Measurements from ENCODE around the gene PRPH.
"Not testable (repeated sequence)": the region's sequence is repeated elsewhere in the genome, so short reads cannot be mapped to it uniquely, and the experiment has no call there.

Gene PRPH

DNA sequence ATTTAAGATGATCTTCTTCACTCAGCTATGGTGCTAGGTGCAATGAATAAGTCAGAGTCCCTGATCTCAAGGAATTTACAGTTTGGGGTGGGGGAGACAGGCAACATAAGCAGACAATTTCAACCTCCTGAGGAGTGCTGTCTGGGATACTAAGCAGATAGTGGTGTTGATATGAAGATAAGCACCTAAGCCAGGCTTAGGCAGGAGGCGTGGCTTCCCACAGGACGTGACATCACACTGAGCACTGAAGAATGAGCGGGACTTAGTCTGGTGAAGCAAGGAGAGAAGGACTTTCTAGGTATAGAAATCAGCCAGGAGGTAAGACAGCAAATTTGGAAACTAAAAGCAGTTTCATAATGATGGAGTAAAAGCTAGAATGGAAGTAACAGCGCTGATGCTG, 6.8 kb downstream of the PRPH start:
- no peak for DNase-seq

DNA sequence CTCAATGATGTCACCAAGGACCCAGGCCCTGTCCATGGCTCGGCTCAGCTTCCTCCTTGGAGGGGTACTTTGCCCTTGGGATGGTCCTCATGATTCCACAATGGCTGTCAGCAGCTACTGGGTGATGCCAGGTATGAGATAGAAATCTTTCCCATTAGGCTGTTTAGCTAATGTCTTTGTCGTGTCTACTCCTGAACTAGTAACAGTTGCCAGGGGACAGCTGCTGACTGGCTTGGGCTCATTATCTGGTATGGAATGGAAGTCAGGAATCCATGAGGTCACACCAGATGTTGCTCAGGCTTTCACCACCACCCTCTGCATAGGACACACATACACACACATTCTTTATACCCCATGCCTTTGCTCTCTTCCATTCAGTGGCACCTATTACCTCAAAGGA, 9.2 kb downstream of the PRPH start:
- no peak for DNase-seq

DNA sequence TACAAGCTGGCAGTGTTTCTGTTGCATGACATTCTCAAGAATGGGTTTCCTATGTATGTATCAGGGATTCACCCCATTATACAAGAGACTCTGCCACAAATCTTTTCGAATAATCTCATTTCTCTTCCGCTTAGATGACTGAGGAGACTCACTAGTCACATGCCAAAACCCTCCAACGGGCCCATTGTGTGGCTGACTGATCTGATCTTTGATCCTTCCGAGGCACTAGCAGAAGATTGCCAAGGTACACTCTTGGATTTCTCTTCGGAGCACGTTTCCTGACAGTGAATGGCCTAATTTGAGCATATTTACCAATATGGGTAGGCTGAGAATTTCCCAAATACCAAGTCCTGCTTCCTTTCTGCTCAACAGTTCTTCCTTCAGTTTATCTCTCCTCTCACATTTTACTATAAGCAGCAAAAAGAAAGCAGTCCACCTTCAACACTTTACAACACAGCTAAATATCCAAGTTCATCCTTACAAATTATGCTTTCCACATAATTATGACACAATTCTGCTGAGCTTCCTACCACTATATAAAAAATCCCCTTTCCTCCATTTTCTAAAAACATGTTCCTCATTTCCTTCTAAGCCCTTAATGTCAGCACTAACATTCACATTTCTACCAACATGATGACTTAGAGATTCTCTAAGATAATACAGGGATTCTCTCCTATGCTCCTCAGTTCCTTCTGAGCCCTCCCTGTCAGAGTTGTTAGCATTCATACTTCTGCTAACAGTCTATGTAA, 11.0 kb downstream of the PRPH start:
- DNase-seq: peak; percentile 18 to 33

DNA sequence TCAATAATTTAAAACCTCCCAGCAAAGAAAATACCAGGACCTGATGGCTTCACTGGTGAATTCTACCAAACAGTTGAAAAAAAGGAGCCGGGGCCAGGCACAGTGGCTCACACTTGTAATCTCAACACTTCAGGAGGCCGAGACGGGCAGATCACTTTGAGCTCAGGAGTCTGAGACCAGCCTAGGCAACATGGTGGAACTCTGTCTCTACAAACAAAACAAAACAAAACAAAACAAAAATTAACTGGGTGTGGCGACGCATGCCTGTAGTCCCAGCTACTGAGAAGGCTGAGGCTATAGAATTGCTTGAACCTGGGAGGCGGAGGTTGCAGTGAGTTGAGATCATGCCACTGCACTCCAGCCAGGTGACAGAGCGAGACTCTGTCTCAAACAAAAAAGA, 14.4 kb downstream of the PRPH start:
- no peak for DNase-seq

DNA sequence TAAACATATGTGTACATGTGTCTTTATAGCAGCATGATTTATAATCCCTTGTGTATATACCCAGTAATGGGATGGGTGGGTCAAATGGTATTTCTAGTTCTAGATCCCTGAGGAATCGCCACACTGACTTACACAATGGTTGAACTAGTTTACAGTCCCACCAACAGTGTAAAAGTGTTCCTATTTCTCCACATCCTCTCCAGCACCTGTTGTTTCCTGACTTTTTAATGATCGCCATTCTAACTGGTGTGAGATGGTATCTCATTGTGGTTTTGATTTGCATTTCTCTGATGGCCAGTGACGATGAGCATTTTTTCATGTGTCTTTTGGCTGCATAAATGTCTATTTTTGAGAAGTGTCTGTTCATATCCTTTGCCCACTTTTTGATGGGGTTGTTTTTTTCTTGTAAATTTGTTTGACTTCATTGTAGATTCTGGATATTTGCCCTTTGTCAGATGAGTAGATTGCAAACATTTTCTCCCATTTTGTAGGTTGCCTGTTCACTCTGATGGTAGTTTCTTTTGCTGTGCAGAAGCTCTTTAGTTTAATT, 15.6 kb downstream of the PRPH start:
- not testable (repeated sequence) for DNase-seq

DNA sequence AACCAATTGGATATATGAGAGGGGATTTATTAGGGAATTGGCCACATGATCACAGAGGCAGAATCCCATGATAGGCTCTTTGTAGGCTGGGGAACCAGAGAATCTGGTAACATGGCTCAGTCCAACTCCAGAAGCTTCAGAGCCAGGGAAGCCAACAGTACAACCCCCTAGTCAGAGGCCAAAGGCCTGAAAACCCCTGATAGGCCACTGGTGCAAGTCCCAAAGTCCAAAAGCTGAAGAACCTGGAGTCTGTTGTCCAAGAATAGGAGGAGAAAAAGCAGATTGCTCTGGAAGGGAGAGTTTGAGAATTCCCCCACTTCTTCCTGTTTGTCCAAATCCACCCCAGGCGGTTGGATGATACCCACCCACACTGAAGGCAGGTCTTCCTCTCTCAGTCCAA, 19.9 kb downstream of the PRPH start:
- DNase-seq: no peak

DNA sequence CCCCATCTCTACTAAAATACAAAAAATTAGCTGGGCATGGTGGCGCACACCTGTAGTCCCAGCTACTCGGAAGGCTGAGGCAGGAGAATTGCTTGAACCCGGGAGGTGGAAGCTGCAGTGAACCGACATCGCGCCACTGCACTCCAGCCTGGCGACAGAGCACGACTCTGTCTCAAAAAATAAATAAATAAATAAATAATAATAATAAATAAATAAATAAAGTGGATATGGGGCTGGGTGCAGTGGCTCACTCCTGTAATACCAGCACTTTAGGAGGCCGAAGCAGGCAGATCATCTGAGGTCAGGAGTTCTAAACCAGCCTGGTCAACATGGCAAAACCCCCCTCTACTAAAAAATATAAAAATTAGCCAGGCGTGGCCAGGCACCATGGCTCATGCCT, 22.2 kb downstream of the PRPH start:
- not testable (repeated sequence) for DNase-seq

DNA sequence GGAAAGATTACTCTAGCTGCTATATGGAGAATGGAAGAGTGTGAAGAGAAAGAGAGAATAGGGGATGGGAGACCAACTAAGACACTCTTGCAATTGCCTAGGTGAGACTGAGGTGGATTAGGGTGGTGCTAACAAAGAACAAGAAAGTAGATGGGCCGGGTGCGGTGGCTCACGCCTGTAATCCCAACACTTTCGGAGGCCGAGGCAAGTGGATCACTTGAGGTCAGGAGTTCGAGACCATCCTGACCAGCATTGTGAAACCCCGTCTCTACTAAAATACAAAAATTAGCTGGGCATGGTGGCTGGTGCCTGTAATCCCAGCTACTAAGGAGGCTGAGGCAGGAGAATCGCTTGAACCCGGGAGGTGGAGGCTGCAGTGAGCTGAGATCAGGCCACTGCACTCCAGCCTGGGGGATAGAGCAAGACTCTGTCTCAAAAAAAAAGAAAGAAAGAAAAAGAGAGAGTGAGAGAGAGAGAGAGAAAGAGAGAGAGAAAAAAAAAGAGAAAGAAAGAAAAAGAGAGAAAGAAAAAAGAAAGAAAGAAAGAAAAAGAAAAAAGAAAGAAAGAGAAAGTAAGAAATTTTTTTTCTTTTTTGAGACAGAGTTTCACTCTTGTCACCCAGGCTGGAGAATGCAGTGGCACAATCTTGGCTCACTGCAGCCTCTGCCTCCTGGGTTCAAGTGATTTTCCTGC, 25.6 kb downstream of the PRPH start:
- not testable (repeated sequence) for DNase-seq

DNA sequence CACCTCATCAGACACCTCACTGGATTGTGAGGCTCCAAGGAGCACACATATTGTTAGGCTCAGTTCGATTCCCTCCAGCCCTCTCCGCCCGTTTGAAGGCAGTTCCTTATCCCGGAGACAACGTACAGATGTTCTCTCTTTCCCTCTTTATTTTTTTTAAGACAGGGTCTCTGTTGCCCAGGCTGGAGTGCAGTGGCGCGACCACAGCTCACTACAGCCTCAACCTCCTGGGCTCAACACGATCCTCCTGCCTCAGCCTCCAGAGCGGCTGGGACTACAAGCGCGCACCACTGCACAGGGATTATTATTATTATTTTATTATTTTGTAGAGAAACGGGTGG, 27.4 kb downstream of the PRPH start:
- peak in 1 of 2 experiments; percentile 33 for DNase-seq

DNA sequence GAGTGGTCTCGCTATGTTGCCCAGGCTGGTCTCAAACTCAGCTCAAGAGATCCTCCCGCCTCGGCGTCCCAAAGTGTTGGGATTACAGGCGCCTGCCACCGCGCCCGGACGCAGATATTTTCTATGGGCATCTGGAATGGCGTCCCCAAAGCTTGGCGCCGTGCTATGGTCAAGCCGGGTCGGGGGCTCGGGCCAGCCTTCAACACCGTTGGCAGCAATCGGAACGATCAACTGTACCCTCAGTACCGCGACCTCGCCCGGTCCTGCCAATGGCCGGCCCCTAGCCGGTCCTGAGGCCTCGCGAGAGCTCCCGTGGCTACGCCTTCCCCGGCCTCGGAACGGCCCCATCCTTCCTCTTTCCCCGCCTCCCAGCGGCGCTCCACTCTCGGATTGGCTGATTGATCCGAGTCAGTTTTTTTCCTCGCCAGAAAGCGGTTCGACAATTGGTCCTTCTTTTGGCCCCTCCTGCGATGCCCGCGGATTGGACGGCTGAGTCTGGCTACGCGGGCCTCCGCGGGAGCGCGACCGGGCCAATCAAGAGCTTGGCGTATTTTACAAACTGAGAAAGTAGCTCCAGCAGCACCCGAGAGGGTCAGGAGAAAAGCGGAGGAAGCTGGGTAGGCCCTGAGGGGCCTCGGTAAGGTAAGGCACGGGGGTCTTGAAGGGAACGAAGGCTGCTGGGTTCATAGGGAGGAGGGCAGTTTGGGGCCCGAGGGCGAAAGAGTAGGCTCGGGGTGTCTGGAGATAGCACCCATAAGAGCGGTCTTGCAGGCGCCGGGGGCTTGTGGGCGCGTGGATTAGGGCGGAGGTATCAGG, 28.0 kb downstream of the PRPH start, which contains the start of gene TROAP:
Gene TROAP (plus strand): TSS at position 548 of the 816 bp plus-strand sequence. CDS start 354 bp downstream, outside the sequence.
- DNase-seq: peak; percentile 97 to 98

DNA sequence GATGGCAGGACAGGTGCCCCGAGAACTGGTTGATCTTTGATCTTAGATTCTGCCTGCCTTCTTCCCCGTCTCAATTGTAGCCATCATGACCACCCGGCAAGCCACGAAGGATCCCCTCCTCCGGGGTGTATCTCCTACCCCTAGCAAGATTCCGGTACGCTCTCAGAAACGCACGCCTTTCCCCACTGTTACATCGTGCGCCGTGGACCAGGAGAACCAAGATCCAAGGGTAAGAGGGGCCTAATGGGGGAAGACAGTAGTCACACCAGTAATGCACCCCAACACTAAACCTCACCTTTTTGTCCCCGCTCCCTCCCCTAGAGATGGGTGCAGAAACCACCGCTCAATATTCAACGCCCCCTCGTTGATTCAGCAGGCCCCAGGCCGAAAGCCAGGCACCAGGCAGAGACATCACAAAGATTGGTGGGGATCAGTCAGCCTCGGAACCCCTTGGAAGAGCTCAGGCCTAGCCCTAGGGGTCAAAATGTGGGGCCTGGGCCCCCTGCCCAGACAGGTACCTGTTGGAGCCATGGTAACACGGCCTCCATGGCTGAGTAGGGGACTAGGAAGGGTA, 28.7 kb downstream of the PRPH start:
- DNase-seq: no peak

DNA sequence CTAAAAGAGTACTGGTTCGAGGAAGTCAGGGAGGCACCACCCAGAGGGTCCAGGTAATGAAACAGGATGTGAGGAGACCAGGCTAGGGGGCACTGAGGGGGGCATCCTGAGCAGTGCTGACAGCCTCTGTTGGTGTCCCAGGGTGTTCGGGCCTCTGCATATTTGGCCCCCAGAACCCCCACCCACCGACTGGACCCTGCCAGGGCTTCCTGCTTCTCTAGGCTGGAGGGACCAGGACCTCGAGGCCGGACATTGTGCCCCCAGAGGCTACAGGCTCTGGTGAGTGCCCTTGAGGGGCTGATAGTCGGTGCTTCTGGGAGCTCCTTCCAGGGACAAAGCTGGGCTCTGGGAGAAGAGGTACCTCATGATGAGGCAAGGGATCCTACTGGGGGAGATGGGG, 30.7 kb downstream of the PRPH start:
- DNase-seq: no peak

DNA sequence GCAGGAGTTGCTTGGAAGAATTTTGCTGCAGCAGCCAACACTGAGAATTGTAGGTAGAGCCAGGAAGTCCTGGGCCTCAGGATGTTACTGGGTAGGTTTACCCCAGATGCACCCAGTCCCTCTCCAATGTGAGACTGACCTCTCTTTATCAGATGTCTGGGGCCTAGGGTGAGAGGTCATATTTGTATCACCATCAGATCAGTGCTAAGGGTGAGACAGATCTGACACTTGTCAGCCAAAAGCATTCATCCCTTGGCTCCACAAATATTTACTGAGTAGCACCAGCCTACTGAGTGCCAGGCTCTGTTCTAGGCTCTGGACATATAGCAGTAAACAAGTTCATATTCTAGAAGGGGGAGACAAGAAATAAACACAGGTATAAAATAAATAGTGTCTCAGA, 32.4 kb downstream of the PRPH start:
- no peak for DNase-seq

DNA sequence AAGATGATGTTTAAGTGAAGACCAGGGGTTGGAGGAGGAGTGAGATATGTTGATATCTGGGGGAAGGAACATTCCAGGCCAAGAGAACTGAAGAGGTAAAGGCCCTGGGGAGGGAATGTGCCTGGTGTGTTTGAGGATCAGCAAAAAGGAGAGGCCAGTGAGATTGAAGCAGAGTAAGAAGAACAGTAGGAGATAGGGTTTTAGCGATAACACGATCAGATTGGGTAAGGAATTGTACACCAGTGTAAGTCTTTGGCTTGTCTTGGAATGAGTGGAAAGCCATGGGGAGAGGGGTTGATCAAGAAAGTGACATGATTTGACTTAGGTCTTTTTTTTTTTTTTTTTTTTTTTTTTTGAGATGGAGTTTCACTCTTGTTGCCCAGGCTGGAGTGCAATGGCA, 32.9 kb downstream of the PRPH start:
- no peak for DNase-seq

DNA sequence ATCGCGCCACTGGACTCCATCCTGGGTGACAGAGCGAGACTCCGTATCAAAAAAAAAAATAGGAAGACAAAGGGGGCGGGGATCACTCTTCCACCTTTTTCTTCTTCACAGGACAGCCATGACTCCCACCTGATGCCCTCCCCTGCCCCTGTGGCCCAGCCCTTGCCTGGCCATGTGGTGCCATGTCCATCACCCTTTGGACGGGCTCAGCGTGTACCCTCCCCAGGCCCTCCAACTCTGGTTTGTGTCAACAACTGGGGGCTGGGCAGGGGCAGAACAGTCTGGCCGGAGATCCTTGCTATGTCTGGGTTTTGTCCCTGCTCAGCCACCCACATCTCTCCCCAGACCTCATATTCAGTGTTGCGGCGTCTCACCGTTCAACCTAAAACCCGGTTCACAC, 33.9 kb downstream of the PRPH start:
- no peak for DNase-seq

DNA sequence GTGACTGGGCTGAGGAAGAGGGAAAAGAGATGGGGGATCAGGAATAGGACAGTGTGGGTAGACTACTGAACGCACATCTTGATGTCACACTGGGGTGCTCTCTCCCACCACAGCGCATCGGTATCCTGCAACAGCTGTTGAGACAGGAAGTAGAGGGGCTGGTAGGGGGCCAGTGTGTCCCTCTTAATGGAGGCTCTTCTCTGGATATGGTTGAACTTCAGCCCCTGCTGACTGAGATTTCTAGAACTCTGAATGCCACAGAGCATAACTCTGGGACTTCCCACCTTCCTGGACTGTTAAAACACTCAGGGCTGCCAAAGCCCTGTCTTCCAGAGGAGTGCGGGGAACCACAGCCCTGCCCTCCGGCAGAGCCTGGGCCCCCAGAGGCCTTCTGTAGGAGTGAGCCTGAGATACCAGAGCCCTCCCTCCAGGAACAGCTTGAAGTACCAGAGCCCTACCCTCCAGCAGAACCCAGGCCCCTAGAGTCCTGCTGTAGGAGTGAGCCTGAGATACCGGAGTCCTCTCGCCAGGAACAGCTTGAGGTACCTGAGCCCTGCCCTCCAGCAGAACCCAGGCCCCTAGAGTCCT, 35.2 kb downstream of the PRPH start:
- DNase-seq: no peak

DNA sequence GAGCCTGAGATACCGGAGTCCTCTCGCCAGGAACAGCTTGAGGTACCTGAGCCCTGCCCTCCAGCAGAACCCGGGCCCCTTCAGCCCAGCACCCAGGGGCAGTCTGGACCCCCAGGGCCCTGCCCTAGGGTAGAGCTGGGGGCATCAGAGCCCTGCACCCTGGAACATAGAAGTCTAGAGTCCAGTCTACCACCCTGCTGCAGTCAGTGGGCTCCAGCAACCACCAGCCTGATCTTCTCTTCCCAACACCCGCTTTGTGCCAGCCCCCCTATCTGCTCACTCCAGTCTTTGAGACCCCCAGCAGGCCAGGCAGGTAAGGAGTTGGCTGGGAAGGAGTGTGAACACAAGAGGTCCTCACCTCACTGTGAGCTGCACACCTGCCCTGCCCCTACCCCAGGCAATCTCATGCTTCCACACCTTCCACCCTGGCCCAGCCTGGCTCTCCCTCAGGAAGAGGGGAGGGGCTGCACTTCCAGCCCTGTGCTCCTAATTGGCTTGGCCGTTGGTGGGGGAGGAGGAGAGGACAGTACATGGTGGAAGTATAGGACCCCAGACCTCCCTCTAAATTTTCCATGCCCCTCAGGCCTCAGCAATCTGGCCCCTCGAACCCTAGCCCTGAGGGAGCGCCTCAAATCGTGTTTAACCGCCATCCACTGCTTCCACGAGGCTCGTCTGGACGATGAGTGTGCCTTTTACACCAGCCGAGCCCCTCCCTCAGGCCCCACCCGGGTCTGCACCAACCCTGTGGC, 35.9 kb downstream of the PRPH start:
- no peak for DNase-seq

DNA sequence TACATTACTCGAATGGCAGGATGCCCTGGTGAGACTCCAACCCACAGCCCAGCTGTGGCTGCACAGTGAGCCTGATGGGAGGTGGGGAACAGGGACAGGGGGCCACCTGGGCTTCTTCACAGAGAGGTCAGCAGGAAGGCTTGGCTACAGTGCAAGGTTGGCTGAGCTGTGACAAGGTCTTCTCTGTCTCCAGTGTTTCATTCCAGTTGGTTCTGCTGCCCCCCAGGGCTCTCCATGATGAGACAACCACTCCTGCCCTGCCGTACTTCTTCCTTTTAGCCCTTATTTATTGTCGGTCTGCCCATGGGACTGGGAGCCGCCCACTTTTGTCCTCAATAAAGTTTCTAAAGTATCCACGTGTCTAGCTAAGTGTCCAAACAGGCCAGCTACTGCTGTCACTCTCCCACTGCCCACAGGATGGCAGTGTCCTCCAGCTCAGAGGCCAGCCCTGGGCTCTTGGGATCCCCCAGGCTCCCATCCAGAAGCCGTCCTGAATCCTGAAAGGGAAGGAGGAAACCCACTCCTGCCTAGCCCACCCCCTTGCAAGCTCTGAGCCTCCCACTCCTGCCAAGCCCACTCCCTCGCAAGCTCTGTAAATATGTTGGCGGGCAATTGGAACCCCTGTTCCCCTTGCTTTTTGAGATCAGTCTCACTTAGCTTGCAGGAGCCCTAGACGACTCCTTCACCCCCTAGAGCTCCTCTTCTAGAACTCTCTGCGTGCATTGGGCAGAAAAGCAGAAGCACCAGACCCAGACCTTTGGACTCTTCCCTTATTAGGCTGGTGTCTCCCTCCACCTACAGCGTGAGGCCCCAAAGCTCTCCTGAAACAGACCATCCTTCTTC, 36.7 kb downstream of the PRPH start:
- peak; percentile 8 to 26 for DNase-seq

DNA sequence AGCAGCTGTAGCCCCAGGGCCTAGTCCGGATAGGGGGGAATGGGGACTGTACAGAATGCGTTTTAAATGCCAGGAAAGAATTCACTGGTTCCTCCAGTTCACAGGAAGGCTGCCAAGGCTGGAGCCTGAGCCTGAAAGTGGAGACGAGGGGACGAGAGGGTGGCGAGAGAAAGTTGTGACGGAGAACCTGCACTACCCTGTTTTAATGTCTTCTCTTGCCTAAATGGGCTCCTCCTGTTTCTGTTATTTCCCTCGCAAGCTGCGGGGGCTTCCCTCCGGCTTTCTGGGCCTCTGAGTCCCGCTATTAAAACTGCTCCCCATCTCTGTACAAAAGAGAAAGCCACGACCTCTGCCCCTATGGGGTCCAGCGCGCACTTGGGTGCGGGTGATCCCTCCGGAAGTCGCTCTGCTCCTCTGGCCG, 37.5 kb downstream of the PRPH start:
- no peak for DNase-seq

DNA sequence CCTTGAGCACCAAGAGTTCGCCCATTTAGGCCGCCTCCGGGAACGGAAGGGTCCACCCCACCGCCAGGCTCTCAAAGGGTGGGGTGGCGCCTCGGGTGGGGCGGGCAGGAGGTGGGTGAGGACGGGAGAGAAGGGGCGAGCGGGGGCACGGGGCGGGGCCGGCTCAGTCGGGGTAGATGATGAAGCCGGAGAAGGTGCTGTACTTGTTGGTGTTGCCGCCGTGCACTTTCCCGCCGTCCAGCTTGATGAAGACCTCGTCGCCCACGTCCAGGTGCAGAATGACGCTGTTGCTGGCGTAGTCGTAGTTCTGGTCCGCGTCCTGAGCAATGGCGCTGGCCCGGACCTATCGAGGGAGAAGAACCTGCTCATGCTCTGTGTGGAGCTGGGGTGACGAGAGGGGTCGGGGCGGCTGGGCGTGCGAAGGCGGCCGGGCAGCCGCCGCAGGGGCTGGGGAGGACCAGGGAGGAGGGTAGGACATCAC, 38.0 kb downstream of the PRPH start:
- no peak for DNase-seq

DNA sequence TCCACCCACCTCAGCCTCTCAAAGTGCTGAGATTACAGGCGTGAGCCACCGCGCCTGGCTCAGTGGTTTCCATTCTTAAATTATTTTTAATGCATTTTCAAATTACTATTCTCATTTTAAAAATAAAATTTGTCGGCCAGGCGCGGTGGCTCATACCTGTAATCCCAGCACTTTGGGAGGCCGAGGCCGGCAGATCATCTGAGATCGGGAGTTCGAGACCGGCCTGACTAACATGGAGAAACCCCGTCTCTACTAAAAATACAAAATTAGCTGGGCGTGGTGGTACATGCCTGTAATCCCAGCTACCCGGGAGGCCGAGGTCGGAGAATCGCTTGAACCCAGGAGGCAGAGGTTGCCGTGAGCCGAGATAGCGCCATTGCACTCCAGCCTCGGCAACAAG, 38.8 kb downstream of the PRPH start:
- not testable (repeated sequence) for DNase-seq
